Measurements from ENCODE around the gene HTRA1. TPM values are rescaled to one million over a fixed set of nuclear protein-coding genes. Genes with fewer than 3 reads are reported as not detected.

HTRA1 gene
- total and polyA plus RNA-seq, 10 of the 15 experiments (the other 5 are each of a cell fraction or from before 2014, with no cell fraction given): 0.13 TPM; not detected in 9

DNA sequence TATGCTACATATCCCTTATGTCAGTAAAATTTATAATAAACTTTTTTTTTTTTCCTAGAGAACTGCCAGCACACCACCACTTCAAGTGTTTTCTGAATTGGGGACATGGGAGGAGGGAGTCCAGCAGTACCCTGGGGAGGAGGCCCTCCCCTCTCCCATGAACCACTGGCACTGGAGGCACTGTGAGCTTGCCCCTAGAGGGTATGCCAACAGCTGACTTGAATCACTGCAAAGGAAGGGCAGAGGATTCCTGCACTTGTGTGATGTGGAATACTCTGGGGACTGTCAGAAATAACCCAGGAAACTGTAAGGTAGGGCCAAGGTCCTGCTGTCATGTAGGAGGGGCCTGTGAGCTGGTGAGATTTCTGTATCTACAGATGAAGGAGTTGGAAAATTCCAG, 15.4 kb upstream of the HTRA1 start:
- ATAC-seq (no peak), FAIRE-seq (no peak), DNase-seq (ENCODE audit: low read depth, low spot score) (no peak)
- no peak for TF ChIP-seq ZNF384 (IDR thresholded peaks at IDR 0.05; ENCODE audit: borderline replicate concordance, low read depth, low read length)
- TF ChIP-seq MEF2A (IDR thresholded peaks at IDR 0.05; ENCODE audit: insufficient read depth, low read depth, low read length): no peak
- TF ChIP-seq TCF12 (IDR thresholded peaks at IDR 0.05; ENCODE audit: low read depth, low read length): no peak
- BruUV-seq (replicated peaks): no TSS peak
- H4K20me1 ChIP-seq (ENCODE audit: control insufficient read depth, insufficient read depth): no peaks in the 10 kb centered on the region
- no peak overlapping the region for H3K27ac ChIP-seq (ENCODE audit: control insufficient read depth, insufficient read depth)
- SMC1A ChIA-PET (ENCODE audit: uncharacterized antibody, unreplicated experiment): no interaction called here
- in situ Hi-C loops (cut with MboI): no loop called here
- intact Hi-C loops (cut with micrococcal nuclease; ENCODE audit: unreplicated experiment): no loop called here
- CTCF ChIA-PET: interaction anchor here (3.2 kb wide), 1 partner anchor 10 kb away, joined by 17 read pairs; no protein-coding TSS in a partner anchor
- no peak overlapping the region for H3K9ac ChIP-seq (ENCODE audit: control insufficient read depth, insufficient read depth, low read length)
- no peaks in the 10 kb centered on the region for H3K79me2 ChIP-seq (ENCODE audit: control insufficient read depth, insufficient read depth, low read length)
- H3K9me3 ChIP-seq (replicated peaks; ENCODE audit: control insufficient read depth, insufficient read depth, low read length): no peaks in the 10 kb centered on the region
- H2AFZ ChIP-seq (ENCODE audit: control insufficient read depth, low read depth, low read length): no peak overlapping the region
- POLR2A ChIA-PET: no interaction called here
- no peak overlapping the region for H3K4me2 ChIP-seq (ENCODE audit: control insufficient read depth, insufficient read depth)
- H3K4me3 ChIP-seq: no peak overlapping the region
- no peaks in the 10 kb centered on the region for H3K36me3 ChIP-seq (ENCODE audit: control insufficient read depth in 2 of 2, insufficient read depth in 2 of 2, low read length in 1 of 2)
- RAD21 ChIA-PET (ENCODE audit: unreplicated experiment): no interaction called here
- H3K27me3 ChIP-seq (replicated peaks in 1 of 2; ENCODE audit: control insufficient read depth in 2 of 2, insufficient read depth in 2 of 2, low read length in 1 of 2): no peaks in the 10 kb centered on the region
- no peaks in the 10 kb centered on the region for H3K4me1 ChIP-seq (ENCODE audit: control insufficient read depth, insufficient read depth, low read length)

DNA sequence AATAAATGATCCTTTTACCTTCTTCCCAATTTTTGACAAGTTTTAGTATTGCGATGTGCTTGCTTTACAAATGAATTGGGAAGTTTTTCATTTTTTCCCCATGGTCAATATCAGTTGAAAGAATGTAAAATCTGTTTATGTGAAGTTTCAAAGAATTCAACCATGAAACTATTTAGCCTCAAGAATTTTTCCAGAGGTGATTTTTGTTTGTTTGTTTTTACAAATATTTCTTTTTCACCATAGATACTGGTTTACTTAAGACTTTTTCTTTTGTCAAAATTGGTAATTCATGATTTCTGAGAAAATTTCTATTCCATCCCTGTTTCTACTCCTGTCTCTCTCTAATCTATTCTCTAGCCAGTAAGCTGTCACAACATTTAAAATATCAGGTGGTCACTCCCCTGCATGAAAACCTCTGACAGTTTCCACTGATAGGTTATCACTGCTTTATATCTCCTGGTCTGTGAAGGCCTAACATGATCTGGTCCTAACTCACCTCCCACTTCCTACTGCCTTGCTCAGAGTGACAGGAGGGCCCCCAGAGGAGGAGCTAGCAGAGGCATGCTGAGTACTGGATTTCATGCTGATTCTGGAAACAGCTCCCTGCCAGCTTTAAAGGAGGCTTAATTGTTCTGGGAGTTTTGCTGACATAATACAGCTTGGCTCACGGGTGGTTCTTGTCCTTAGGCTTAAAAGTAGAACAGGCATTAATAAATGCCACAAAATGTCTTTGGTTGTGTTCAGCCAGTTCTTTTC, 14.5 kb upstream of the HTRA1 start:
- ATAC-seq (no peak), DNase-seq (ENCODE audit: low read depth, low spot score) (no peak), FAIRE-seq (no peak)
- H3K27ac ChIP-seq (ENCODE audit: control insufficient read depth, insufficient read depth): no peak overlapping the region
- H3K9me3 ChIP-seq (replicated peaks; ENCODE audit: control insufficient read depth, insufficient read depth, low read length): no peaks in the 10 kb centered on the region
- H3K36me3 ChIP-seq (ENCODE audit: control insufficient read depth in 2 of 2, insufficient read depth in 2 of 2, low read length in 1 of 2): no peaks in the 10 kb centered on the region
- H3K4me1 ChIP-seq (ENCODE audit: control insufficient read depth, insufficient read depth, low read length): no peaks in the 10 kb centered on the region
- ChIA-PET POLR2A (no interaction called here), SMC1A (ENCODE audit: uncharacterized antibody, unreplicated experiment) (no interaction called here), RAD21 (ENCODE audit: unreplicated experiment) (no interaction called here), CTCF (interaction anchor here (3.2 kb wide), 1 partner anchor 11 kb away, joined by 17 read pairs; no protein-coding TSS in a partner anchor)
- no peaks in the 10 kb centered on the region for H3K79me2 ChIP-seq (ENCODE audit: control insufficient read depth, insufficient read depth, low read length)
- intact Hi-C loops (cut with micrococcal nuclease; ENCODE audit: unreplicated experiment) (no loop called here), in situ Hi-C loops (cut with MboI) (no loop called here)
- H3K4me3 ChIP-seq: no peak overlapping the region
- 14% methylated on average over 2 of the region's 2 CpGs for WGBS (ENCODE audit: insufficient coverage, insufficient replicate concordance, low lambda C conversion rate, missing lambda C conversion rate)
- H3K9ac ChIP-seq (ENCODE audit: control insufficient read depth, insufficient read depth, low read length): no peak overlapping the region
- BruUV-seq (replicated peaks): no TSS peak
- no peaks in the 10 kb centered on the region for H3K27me3 ChIP-seq (replicated peaks in 1 of 2; ENCODE audit: control insufficient read depth in 2 of 2, insufficient read depth in 2 of 2, low read length in 1 of 2)
- no peak overlapping the region for H2AFZ ChIP-seq (ENCODE audit: control insufficient read depth, low read depth, low read length)
- no peak overlapping the region for H3K4me2 ChIP-seq (ENCODE audit: control insufficient read depth, insufficient read depth)
- H4K20me1 ChIP-seq (ENCODE audit: control insufficient read depth, insufficient read depth): no peaks in the 10 kb centered on the region
- TF ChIP-seq ZNF384 (IDR thresholded peaks at IDR 0.05; ENCODE audit: borderline replicate concordance, low read depth, low read length): no peak
- TF ChIP-seq, protein P1, sequence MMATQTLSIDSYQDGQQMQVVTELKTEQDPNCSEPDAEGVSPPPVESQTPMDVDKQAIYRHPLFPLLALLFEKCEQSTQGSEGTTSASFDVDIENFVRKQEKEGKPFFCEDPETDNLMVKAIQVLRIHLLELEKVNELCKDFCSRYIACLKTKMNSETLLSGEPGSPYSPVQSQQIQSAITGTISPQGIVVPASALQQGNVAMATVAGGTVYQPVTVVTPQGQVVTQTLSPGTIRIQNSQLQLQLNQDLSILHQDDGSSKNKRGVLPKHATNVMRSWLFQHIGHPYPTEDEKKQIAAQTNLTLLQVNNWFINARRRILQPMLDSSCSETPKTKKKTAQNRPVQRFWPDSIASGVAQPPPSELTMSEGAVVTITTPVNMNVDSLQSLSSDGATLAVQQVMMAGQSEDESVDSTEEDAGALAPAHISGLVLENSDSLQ (IDR thresholded peaks at IDR 0.05): peak; percentile 20; the same call in 1 of the 2 replicates

Measured in GM12878 (cell line).